A673 (cell line): Measurements from ENCODE around the gene LINC00237.

ENCODE experiments used
- EZH2 ChIP-seq: fragments of 200-600 bp; sonication (generic); IDR thresholded peaks from 2 replicates; pipeline ENCODE4 v1.6.1; 2017; ENCODE audit warnings: borderline replicate concordance, low read depth, mild to moderate bottlenecking, mixed read lengths, antibody characterized with exemption, low read length; ENCODE audit not compliant: poor library complexity, severe bottlenecking
- TF ChIP-seq, protein P1 (sequence below): fragments of 300-800, 200-600 bp; sonication (generic); conservative IDR thresholded peaks from 2 replicates; pipeline ENCODE4 v1.5.1; 2017; ENCODE audit warnings: low read depth, mild to moderate bottlenecking, antibody characterized with exemption, low read length, moderate library complexity, mixed read lengths

DNA sequence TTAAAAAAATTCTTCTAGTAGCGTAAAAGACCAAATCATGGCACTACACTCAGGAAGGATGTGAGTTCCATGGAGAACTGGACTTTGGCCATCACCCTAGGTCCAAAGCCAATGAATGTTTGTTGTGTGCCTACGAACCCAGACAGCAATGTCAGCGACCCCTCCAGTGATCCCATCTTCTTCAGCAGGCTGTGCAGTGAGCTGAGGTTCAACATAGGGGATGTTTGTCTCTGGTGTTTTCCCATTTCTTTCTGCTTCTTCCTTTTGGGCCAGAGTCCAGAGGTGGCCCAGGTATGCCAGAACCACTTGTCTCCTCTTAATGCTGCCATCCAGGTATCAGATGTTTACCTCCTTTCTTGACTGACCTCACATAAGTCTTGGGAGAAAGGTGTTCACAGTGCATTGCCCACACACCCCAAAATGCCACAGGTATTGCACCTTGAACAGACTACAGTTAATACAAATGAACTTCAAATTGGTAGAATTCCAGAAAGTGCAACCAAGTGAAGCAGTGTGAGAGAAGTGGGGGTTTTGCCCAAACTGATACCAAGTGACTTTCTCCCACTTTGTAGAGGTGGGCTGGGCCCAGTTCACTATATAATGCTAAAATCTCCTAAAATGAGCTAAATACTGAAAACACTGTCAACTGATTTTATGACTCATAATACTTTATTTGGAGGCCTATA lies 33.9 kb upstream of the LINC00237 start:
- TF ChIP-seq EZH2: no peak
- TF ChIP-seq, protein P1, sequence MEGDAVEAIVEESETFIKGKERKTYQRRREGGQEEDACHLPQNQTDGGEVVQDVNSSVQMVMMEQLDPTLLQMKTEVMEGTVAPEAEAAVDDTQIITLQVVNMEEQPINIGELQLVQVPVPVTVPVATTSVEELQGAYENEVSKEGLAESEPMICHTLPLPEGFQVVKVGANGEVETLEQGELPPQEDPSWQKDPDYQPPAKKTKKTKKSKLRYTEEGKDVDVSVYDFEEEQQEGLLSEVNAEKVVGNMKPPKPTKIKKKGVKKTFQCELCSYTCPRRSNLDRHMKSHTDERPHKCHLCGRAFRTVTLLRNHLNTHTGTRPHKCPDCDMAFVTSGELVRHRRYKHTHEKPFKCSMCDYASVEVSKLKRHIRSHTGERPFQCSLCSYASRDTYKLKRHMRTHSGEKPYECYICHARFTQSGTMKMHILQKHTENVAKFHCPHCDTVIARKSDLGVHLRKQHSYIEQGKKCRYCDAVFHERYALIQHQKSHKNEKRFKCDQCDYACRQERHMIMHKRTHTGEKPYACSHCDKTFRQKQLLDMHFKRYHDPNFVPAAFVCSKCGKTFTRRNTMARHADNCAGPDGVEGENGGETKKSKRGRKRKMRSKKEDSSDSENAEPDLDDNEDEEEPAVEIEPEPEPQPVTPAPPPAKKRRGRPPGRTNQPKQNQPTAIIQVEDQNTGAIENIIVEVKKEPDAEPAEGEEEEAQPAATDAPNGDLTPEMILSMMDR: no peak
